CD8-positive, alpha-beta memory T cell (primary cell): ENCODE measurements around the gene SLC2A4RG. TPM values are rescaled to one million over a fixed set of nuclear protein-coding genes. Genes with fewer than 3 reads are reported as not detected.

Experiments used
- CTCF ChIA-PET: fragments of 350-600 bp; sonication (Branson Sonifier 250); formaldehyde crosslinking; loops from one replicate; lab custom pipeline; 2021; ENCODE audit warnings: antibody characterized with exemption; lab: Charles Lee
- POLR2A ChIA-PET: fragments of 350-600 bp; sonication (Branson Sonifier 250); formaldehyde crosslinking; loops from one replicate; lab custom pipeline; 2021; ENCODE audit warnings: antibody characterized with exemption; lab: Charles Lee
- DNase-seq, 5 donors: peaks; one replicate each; pipeline versions ENCODE4 v3.0.0 to v3.0.0-alpha.2; 2020 to 2022; ENCODE audit warnings: mixed read lengths in 1 of 5
- H3K27ac ChIP-seq: one replicate; pipeline ENCODE4 v1.7.0; 2013; ENCODE audit warnings: low read depth, mild to moderate bottlenecking, low read length, moderate library complexity
- H3K27me3 ChIP-seq: 2 replicates; pipeline ENCODE4 v1.7.0; 2013; ENCODE audit warnings: low read length, mild to moderate bottlenecking; ENCODE audit not compliant: insufficient read depth, poor library complexity, severe bottlenecking
- H3K36me3 ChIP-seq: 2 replicates; pipeline ENCODE4 v1.7.0; 2013; ENCODE audit warnings: mild to moderate bottlenecking, low read length, moderate library complexity; ENCODE audit not compliant: insufficient read depth
- H3K4me1 ChIP-seq: 2 replicates; pipeline ENCODE4 v1.7.0; 2013; ENCODE audit warnings: mild to moderate bottlenecking, low read length, moderate library complexity; ENCODE audit not compliant: insufficient read depth
- H3K4me3 ChIP-seq: 2 replicates; pipeline ENCODE4 v1.7.0; 2013; ENCODE audit warnings: mild to moderate bottlenecking, low read length
- H3K9me3 ChIP-seq: 2 replicates; pipeline ENCODE4 v1.7.0; 2013; ENCODE audit warnings: mild to moderate bottlenecking, low read length
- H3K27ac Mint-ChIP-seq, 8 donors: one replicate each; pipeline ENCODE4 v1.8.0; 2020 to 2021; ENCODE audit warnings: mixed read lengths in 8 of 8, mild to moderate bottlenecking in 6 of 8, inconsistent platforms in 3 of 8, moderate library complexity in 3 of 8
- H3K27me3 Mint-ChIP-seq, 2 donors: one replicate each; pipeline ENCODE4 v1.8.0; 2020 to 2021; ENCODE audit warnings: mixed read lengths in 2 of 2, mild to moderate bottlenecking in 1 of 2, moderate library complexity in 1 of 2
- H3K36me3 Mint-ChIP-seq, 3 donors: one replicate each; pipeline ENCODE4 v1.8.0; 2020 to 2021; ENCODE audit warnings: mixed read lengths in 3 of 3, inconsistent platforms in 1 of 3, mild to moderate bottlenecking in 1 of 3
- H3K4me1 Mint-ChIP-seq, 3 donors: one replicate each; pipeline ENCODE4 v1.8.0; 2020 to 2021; ENCODE audit warnings: mixed read lengths in 3 of 3, inconsistent platforms in 1 of 3, mild to moderate bottlenecking in 1 of 3
- H3K4me3 Mint-ChIP-seq, 7 donors: one replicate each; pipeline ENCODE4 v1.8.0; 2020 to 2021; ENCODE audit warnings: mixed read lengths in 7 of 7, mild to moderate bottlenecking in 6 of 7, moderate library complexity in 4 of 7, inconsistent platforms in 2 of 7
- H3K9me3 Mint-ChIP-seq, 5 donors: one replicate each; pipeline ENCODE4 v1.8.0; 2020 to 2022; ENCODE audit warnings: mixed read lengths in 5 of 5, mild to moderate bottlenecking in 3 of 5, moderate library complexity in 2 of 5, inconsistent platforms in 1 of 5
- polyA plus RNA-seq: library from polyadenylated mRNA; unstranded; fragments of 300-500 nt; fragmentation: Illumina TruSeq; gene quantifications from one replicate; pipeline ENCODE4 v1.2.3, GENCODE V29; 2021
- total RNA-seq, 2 experiments: library from RNA; stranded (reverse); gene quantifications; one replicate each; pipeline ENCODE4 v1.2.3, GENCODE V29; 2021

SLC2A4RG gene
- total and polyA plus RNA-seq, 3 experiments from 2014 or later: 7.8 to 40.6 (median 37.5) TPM

- ChIA-PET POLR2A (no interaction called here), CTCF (interaction anchor here (2.1 kb wide), 1 partner anchor 26 kb away, joined by 7 read pairs; the partner anchor contains the start of genes ARFRP1 and ZGPAT)
- Histone ChIP-seq H3K27me3 (no peaks in the 10 kb centered on the region), H3K36me3 (peaks cover 13% of the 10 kb centered on the region), H3K4me1 (peaks cover 60% of the 10 kb centered on the region), H3K27ac (no peak overlapping the region), H3K4me3 (no peak overlapping the region), H3K9me3 (no peaks in the 10 kb centered on the region)
- no peak for DNase-seq
- Mint-ChIP-seq H3K27me3 (peaks cover 0 to 3% of the 10 kb centered on the region in 2 donors), H3K27ac (peak overlapping the region in 1 of 8 donors; percentile 61), H3K9me3 (no peaks in the 10 kb centered on the region), H3K4me1 (peaks cover 11 to 39% (median 24%) of the 10 kb centered on the region in 3 donors), H3K36me3 (peaks cover 4 to 41% (median 8%) of the 10 kb centered on the region in 3 donors), H3K4me3 (no peak overlapping the region)
Measured at GRCh38 chr20:63733117-63733516, 6.5 kb upstream of the SLC2A4RG start.

- H3K36me3 ChIP-seq: peaks cover 13% of the 10 kb centered on the region
- H3K27me3 ChIP-seq: no peaks in the 10 kb centered on the region
- no peaks in the 10 kb centered on the region for H3K9me3 ChIP-seq
- peaks cover 0 to 3% of the 10 kb centered on the region in 2 donors for H3K27me3 Mint-ChIP-seq
- H3K4me3 ChIP-seq: no peak overlapping the region
- H3K27ac ChIP-seq: no peak overlapping the region
- H3K4me1 Mint-ChIP-seq: peaks cover 11 to 37% (median 18%) of the 10 kb centered on the region in 3 donors
- ChIA-PET POLR2A (no interaction called here), CTCF (interaction anchor here (0.7 to 2.1 kb wide), 2 partner anchors 26 to 196 kb away, joined by 3 to 7 read pairs; partner anchors contain the start of genes ARFRP1 and ZGPAT)
- H3K4me3 Mint-ChIP-seq: peak overlapping the region in 2 of 7 donors; percentile 35 to 64
- no peaks in the 10 kb centered on the region for H3K9me3 Mint-ChIP-seq
- peaks cover 60% of the 10 kb centered on the region for H3K4me1 ChIP-seq
- peaks cover 4 to 37% (median 5%) of the 10 kb centered on the region in 3 donors for H3K36me3 Mint-ChIP-seq
- H3K27ac Mint-ChIP-seq: peak overlapping the region in 3 of 8 donors; percentile 18 to 90 (median 61)
- no peak for DNase-seq
Measured at GRCh38 chr20:63733579-63734081, 5.9 kb upstream of the SLC2A4RG start.

GRCh38 chr20:63734111-63734945 lies 5.2 kb upstream of the SLC2A4RG start:
- H3K27ac Mint-ChIP-seq: peak overlapping the region in 4 of 8 donors; percentile 18 to 90 (median 44)
- no peak for DNase-seq

GRCh38 chr20:63734946-63735858 lies 4.4 kb upstream of the SLC2A4RG start:
- H3K27ac ChIP-seq: no peak overlapping the region
- H3K27ac Mint-ChIP-seq: peak overlapping the region in 4 of 8 donors; percentile 84 to 94 (median 90)

More at GRCh38 chr20:63734111-63734945, 5.2 kb upstream of the SLC2A4RG start:
- CTCF ChIA-PET: interaction anchor here (0.7 to 2.1 kb wide), 3 partner anchors 27 to 197 kb away, joined by 3 to 7 read pairs (median 3); partner anchors contain the start of genes ARFRP1 and ZGPAT
- Histone ChIP-seq H3K36me3 (peaks cover 13% of the 10 kb centered on the region), H3K27me3 (no peaks in the 10 kb centered on the region), H3K9me3 (no peaks in the 10 kb centered on the region), H3K4me3 (no peak overlapping the region), H3K27ac (no peak overlapping the region), H3K4me1 (peaks cover 57% of the 10 kb centered on the region)
- H3K36me3 Mint-ChIP-seq: peaks cover 4 to 36% (median 5%) of the 10 kb centered on the region in 3 donors
- POLR2A ChIA-PET: no interaction called here
- H3K27me3 Mint-ChIP-seq: peaks cover 0 to 3% of the 10 kb centered on the region in 2 donors
- H3K9me3 Mint-ChIP-seq: no peaks in the 10 kb centered on the region
- peaks cover 11 to 35% (median 17%) of the 10 kb centered on the region in 3 donors for H3K4me1 Mint-ChIP-seq
- H3K4me3 Mint-ChIP-seq: peak overlapping the region in 4 of 7 donors; percentile 35 to 74 (median 62)

GRCh38 chr20:63735859-63736718 lies 3.5 kb upstream of the SLC2A4RG start, which contains the start of gene LIME1:
TSS of gene LIME1 (plus strand) at chr20:63736664. CDS start at chr20:63737550, 886 bp downstream.
- H3K4me1 ChIP-seq: peaks cover 42% of the 10 kb centered on the region
- Mint-ChIP-seq H3K4me1 (peaks cover 11 to 35% (median 17%) of the 10 kb centered on the region in 3 donors), H3K27ac (peak within 1 kb of the TSS; percentile 84 to 97 (median 92)), H3K27me3 (peaks cover 0 to 3% of the 10 kb centered on the region in 2 donors), H3K9me3 (no peaks in the 10 kb centered on the region), H3K36me3 (peaks cover 2 to 33% (median 5%) of the 10 kb centered on the region in 3 donors), H3K4me3 (peak within 1 kb of the TSS; percentile 88 to 95 (median 92))
- CTCF ChIA-PET: interaction anchor here (0.7 to 4.5 kb wide), 18 partner anchors 8 to 198 kb away, joined by 3 to 39 read pairs (median 4); partner anchors contain the start of genes ARFRP1, PTK6 and ZGPAT
- peaks cover 13% of the 10 kb centered on the region for H3K36me3 ChIP-seq
- no peaks in the 10 kb centered on the region for H3K27me3 ChIP-seq
- POLR2A ChIA-PET: interaction anchor here (0.6 to 4.9 kb wide), 11 partner anchors 9 to 128 kb away, joined by 3 to 84 read pairs (median 7); partner anchors contain the start of genes ARFRP1, GMEB2, TPD52L2 and ZGPAT
- no peaks in the 10 kb centered on the region for H3K9me3 ChIP-seq
- peak within 1 kb of the TSS; percentile 96 for H3K4me3 ChIP-seq
- H3K27ac ChIP-seq: peak within 1 kb of the TSS; percentile 87
- DNase-seq: peak; percentile 74 to 92 (median 89)

More at GRCh38 chr20:63734946-63735858, 4.4 kb upstream of the SLC2A4RG start:
- H3K4me3 ChIP-seq: no peak overlapping the region
- H3K27me3 Mint-ChIP-seq: peaks cover 0 to 3% of the 10 kb centered on the region in 2 donors
- DNase-seq: no peak
- no peaks in the 10 kb centered on the region for H3K27me3 ChIP-seq
- H3K36me3 Mint-ChIP-seq: peaks cover 2 to 34% (median 5%) of the 10 kb centered on the region in 3 donors
- H3K36me3 ChIP-seq: peaks cover 13% of the 10 kb centered on the region
- POLR2A ChIA-PET: interaction anchor here (1.3 to 4.9 kb wide), 5 partner anchors 8 to 129 kb away, joined by 6 to 84 read pairs (median 11); partner anchors contain the start of genes ARFRP1, GMEB2, TPD52L2 and ZGPAT
- H3K9me3 ChIP-seq: no peaks in the 10 kb centered on the region
- peaks cover 48% of the 10 kb centered on the region for H3K4me1 ChIP-seq
- H3K9me3 Mint-ChIP-seq: no peaks in the 10 kb centered on the region
- CTCF ChIA-PET: interaction anchor here (0.7 to 4.5 kb wide), 13 partner anchors 9 to 168 kb away, joined by 3 to 39 read pairs (median 3); partner anchors contain the start of genes ARFRP1 and ZGPAT
- peak overlapping the region in 6 of 7 donors; percentile 88 to 93 (median 92) for H3K4me3 Mint-ChIP-seq
- peaks cover 11 to 35% (median 17%) of the 10 kb centered on the region in 3 donors for H3K4me1 Mint-ChIP-seq

- H3K36me3 ChIP-seq: peaks cover 19% of the 10 kb centered on the region
- peaks cover 2 to 35% (median 5%) of the 10 kb centered on the region in 3 donors for H3K36me3 Mint-ChIP-seq
- ChIA-PET POLR2A (interaction anchor here (0.6 to 4.9 kb wide), 14 partner anchors 9 to 127 kb away, joined by 3 to 84 read pairs (median 5); partner anchors contain the start of genes ARFRP1, GMEB2, RTEL1 and TPD52L2), CTCF (interaction anchor here (1.1 to 4.5 kb wide), 14 partner anchors 12 to 199 kb away, joined by 3 to 39 read pairs (median 6); partner anchors contain the start of genes ARFRP1, PTK6 and ZGPAT)
- peaks cover 0 to 3% of the 10 kb centered on the region in 2 donors for H3K27me3 Mint-ChIP-seq
- peak overlapping the region; percentile 88 to 95 (median 92) for H3K4me3 Mint-ChIP-seq
- H3K4me1 Mint-ChIP-seq: peaks cover 11 to 39% (median 17%) of the 10 kb centered on the region in 3 donors
- H3K4me1 ChIP-seq: peaks cover 39% of the 10 kb centered on the region
- H3K27me3 ChIP-seq: no peaks in the 10 kb centered on the region
- H3K9me3 Mint-ChIP-seq: no peaks in the 10 kb centered on the region
- DNase-seq: peak; percentile 61 to 84 (median 73)
- H3K27ac Mint-ChIP-seq: peak overlapping the region; percentile 84 to 97 (median 92)
- H3K27ac ChIP-seq: peak overlapping the region; percentile 87
- H3K9me3 ChIP-seq: no peaks in the 10 kb centered on the region
- peak overlapping the region; percentile 96 for H3K4me3 ChIP-seq
Measured at GRCh38 chr20:63736893-63737694, 2.5 kb upstream of the SLC2A4RG start.
